GM18498 (cell line): ENCODE results near the gene ZNF521.
"Not testable (repeated sequence)": the region's sequence is repeated elsewhere in the genome, so short reads cannot be mapped to it uniquely, and the experiment has no call there.

ENCODE experiments used
- ATAC-seq: cut with Tn5 transposase; IDR thresholded peaks from one replicate; pipeline ENCODE4 v1.9.1; 2021; ENCODE audit warnings: mild to moderate bottlenecking, moderate library complexity; ENCODE audit not compliant: unreplicated experiment

ZNF521 gene

DNA sequence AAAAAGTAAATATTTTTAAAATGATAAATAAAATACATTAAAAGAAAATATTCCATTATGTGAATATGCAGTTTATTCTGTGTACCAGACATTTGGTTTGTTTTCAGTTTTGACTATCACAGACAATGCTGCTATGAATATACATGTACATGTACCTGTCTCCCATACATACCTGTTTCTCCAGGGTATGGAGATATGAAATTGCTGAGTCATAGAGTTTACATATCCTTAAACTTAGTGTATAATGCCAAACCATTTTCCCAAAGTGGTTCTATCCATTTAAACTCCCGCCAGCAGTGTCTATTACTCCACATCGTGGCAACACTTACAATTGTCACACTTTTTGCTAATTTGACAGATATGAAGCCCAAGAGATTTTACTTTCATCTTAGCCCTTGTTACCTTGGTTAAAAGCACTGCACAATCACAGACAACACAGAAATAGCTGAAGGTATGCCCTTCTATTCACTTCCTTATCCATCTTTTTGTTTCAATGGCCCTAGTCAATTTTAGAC lies 56.3 kb downstream of the ZNF521 start:
- ATAC-seq, result no peak

DNA sequence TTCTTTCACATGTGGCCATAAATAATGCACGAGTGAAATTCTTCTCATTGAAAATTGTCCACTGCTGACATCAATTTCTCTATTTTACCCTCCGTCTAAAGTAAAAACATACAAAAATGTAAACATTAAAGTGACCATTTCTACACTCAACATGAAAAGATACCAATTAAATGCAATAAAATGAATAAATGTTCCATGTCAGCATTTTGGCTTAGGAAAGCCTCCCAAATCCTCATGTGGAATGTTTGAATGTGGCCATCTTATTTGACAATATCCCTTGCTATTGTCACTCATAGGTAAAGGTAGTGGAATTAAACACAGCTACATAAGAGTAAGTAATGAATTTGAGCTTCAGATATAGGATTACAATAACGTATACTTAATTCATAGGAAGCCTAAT lies 60.8 kb downstream of the ZNF521 start:
- no peak for ATAC-seq

DNA sequence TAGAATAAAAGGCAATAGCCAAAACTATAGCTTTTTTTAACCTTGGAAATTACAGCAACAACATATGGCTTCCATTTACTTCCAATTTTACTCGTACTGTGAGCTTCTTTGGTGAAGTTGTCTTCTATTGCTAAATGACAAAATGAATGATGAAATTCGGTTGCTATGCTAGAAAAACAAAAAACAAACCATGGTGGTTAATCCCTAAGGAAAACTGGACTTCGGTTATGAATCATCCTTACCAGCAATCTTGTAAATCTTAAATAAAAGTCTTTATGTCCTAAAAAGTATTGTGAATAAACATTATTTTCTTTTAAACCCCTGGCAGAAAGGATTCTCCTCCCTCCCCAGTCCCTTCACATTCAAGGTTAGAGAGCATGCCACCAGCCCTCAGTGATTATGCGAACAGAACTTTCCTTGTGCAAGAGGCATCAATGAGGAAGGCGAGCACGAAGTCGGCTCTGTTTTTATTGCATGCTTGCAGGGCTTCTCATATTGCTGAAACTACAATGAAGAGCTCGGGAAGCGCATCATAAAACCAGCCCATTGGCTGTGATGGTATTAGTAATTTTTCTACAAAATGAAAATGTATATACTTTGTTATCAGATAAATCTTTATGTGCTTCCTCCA lies 62.9 kb downstream of the ZNF521 start:
- ATAC-seq, result no peak

DNA sequence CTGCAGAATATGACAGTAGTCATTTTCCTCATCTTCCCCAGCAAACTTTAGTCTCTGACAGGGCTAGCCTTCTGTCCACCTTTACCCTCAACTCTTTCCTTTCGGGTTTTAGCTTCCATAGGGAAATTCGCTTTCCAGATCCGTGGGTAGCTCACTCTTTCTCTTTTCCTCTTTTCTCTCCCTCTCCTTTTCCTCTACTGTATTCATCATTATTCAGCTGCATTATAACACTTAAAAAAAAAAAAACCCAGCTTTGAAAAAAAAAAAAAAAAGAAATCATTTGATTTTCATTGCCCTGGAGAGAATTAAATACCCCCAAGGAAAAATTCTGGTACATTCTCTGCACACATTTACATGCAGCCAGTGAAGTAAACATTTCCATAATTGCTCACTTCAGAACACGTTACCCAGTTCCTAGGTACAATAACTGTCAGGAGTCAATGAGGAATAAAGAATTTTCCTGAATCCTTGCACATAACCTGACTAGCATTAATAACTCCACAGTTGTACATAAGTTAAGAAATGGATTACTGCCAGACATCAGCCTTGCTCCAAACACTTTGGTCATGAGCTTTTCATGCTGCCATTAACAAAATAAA lies 63.5 kb downstream of the ZNF521 start:
- no peak for ATAC-seq

DNA sequence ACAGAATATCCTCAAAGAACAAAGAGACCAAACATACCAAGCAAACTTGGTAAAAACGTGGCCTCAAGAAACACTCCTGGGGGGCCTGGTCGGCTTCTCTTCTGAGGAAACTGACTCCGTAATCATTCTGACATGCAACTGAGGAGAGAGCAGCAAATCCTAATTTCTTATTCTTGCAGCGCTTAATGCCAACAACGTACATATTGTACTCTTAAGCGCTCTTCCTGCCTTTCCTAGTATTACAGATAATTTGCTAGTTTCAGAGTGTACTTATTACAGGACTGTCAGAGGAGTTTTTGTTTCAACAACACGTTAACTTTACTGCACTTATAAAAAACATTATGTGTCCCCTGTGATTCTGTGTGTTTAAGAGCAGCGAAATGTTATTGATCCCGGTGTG lies 64.9 kb downstream of the ZNF521 start:
- ATAC-seq, result no peak

DNA sequence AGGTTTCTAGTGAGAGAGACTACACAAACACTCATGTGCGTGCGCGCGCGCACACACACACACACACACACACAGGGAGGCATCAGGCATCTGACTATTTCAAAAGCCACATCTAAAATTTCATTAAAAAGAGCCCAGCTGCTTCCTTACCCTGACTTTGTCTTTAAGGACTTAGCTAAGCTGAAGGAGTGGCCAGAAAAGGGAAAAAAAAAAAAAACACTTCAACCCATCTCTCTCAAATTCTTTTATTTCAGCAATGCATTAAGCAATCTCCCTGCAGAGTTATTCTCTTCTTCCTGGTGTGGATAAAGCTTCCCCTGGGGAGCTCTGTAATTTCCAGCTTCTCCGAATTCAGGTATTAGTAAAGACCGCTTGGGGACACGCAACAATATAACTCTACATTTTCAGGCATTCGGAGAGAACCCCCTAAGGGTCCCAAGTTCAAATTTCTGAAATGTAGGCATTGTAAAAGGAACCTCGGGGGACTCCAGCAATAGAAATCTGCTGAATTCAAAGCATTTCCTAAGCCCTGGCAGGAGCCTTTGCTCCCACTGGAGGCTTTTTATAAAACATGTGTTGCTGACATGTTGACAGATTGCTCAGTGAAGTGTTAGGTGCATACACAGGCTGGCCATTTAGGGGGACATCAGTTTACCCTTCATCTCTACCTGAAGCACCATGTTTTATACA lies 67.0 kb downstream of the ZNF521 start:
- ATAC-seq, result no peak

DNA sequence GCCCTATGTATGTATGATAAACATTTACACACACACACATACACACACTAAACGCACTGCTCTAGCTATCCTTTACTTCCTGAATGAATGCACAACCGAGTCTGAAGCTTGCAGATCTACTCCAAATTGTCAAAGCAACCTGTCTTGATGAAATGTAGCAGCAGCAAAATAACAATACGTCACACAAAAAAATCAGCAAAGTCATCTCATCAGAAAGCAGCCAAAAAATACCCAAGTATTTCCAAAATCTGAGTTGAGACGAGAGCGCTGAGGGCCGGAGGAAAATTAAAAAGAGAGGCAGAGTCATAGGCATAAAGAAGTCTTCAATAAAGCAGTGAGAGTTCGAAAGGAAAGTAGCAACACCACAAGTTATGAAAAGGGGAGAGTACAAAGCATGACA lies 67.7 kb downstream of the ZNF521 start:
- ATAC-seq, result no peak

DNA sequence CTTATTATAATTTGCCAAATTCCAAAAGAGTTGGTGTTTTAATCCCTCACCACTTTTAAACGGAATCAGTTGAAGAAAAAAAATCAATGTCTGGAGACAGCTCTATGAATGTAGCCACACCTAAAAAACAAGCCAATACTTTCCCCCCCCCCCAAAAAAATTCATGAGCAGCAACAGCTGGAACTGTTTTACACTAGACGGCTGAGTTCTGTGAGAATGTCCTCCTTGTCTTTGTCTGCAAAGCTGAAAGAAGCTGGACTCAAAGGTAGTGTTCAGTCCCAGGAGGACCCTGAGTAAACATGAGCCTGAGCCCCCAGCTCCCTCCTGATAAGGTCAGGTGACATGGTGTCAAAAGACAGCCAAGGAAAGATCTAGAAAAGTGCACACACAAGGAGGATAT lies 68.2 kb downstream of the ZNF521 start:
- ATAC-seq, result no peak

DNA sequence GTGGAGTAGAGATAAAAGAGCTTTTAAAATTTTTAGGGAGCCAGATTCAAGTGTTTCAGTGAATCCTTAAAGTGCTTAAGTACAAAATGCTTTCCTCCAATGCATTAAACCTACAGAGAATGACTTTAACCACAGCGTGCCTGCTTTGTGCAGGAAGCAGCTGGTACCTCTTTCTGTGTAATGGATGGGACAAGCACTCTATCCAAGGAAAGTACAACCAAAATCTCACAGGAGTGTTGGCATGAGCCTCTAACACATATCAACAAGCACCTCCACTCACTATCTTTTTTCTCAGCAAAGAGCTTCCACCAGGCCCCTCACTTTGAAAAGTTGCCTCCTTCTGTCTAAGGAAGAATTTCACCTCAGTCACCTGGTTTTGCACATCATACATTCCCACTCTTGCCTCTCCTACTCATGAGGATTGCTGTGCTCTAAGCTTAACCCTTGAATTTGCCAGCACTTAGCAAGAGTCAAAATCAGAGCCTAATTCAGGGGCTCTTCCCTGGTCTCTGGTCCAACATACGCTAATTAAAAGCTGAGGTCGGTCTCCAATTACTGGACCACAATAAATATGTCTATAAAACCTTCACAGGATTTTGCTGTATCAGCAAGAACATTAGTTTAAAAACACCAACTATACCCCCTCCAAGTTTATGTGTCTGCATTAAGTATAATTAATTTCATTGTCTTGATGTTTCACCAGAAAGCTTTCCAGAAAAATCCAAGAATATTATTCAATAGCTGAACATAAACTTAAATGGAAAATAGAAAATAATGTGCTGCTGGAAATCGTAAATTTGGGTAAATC lies 68.9 kb downstream of the ZNF521 start:
- no peak for ATAC-seq

DNA sequence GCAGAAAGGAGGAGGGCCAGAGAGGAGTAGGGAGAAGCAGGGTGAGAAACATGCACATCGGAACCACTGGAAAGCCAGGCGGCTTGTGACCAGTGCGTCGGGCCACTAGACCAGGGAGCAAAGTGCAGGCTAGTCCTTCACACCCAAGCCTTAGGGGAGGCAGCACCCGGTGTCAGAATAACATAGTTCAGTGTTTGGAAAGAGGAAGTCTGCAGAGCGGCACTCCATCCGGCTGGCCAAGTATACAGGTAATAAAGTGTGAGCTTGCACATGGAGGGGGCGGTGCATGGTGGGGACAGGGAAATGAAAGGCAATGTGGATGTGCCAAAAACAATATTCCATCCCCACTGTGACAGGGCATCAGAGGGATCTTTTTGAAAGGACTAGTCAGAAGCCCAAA lies 69.7 kb downstream of the ZNF521 start:
- no peak for ATAC-seq

DNA sequence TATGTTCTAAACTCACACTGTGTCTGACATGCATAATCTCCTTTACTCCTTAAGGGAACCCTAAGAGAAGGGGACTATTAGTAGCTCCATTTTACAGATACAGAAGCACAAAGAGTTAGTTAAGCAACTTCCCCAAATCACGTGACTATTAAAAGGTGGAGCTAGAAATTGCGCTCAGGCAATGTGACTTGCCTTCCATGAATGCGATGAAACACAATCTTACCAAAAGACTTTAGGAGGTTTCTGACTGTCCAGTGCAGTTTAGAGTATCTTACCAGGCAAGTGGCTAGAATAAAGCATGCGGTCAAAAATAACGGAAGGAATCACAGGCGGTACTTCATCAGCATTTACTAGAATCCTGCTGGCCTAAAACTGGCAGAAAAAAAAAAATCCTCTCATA lies 70.4 kb downstream of the ZNF521 start:
- ATAC-seq, result no peak

DNA sequence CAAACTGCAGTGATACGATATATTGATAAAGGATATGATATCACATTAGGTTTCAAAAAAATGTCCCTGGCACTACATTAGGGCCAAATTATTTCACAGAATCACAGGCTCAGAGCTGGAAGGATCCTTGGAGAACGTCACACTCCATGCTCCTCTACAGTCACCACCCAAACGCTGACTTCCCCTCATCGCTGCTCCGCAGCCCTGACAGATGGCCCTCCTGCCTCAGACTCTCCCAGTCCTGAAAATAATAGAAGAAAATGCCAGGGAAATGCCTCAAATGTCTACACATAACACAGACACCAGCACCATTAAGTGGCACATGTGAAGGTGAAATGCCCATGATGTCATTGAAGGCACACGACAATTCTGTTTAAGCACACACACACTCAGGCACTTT lies 72.0 kb downstream of the ZNF521 start:
- ATAC-seq, result no peak

DNA sequence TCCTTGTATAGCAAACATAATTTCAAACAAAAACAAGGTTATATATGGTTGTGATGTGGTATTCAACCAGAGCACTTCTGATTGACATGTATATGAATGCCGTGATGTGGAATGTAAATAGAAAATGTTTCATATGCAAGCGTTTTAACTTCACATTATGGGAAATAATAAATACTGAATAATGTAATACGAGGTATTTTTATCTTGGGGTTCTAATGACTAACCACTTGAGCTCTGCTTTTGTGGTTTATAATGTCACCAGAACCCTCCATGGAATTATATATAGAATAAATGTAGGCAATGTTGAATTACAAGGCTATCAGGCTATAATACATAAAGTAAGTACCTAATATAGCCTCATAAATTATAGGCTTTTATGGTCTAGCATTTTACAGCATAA lies 72.4 kb downstream of the ZNF521 start:
- no peak for ATAC-seq

DNA sequence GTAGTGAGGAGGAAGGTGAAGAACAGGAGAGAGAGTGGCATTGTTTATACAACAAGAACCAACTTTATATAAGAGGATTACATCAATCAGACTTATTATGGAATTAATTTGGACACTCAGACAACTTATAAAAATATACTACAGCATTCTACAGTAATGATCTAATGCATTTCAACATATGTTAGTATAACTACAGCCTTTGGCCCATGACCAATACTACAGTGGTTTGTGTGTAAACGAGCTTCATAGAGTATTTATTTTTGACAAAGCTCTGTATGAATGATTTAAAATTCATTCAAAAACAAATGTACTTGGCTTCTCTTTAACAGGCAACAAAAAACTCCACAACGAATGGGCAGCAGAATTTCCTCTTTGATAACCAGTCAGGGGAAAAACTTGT lies 72.8 kb downstream of the ZNF521 start:
- no peak for ATAC-seq

DNA sequence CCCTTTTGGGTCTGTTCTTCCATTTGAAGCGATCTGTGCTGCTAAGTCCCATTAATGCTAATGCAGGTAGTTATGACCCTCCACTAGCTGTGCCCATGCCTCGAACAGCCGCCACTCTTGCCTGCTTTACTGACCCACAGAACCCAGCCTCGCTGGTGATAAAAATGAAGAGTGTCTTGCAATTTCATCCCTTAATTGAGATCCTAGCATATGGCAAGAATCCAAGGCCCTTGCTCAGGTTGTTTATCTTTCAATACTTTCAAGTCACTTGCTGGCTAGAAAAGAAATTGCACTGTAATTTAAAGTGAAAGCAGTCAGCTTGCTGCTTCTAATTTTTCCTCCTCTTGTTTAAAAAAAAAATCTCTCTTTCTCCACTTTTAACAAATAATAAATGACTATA lies 73.6 kb downstream of the ZNF521 start:
- no peak for ATAC-seq

DNA sequence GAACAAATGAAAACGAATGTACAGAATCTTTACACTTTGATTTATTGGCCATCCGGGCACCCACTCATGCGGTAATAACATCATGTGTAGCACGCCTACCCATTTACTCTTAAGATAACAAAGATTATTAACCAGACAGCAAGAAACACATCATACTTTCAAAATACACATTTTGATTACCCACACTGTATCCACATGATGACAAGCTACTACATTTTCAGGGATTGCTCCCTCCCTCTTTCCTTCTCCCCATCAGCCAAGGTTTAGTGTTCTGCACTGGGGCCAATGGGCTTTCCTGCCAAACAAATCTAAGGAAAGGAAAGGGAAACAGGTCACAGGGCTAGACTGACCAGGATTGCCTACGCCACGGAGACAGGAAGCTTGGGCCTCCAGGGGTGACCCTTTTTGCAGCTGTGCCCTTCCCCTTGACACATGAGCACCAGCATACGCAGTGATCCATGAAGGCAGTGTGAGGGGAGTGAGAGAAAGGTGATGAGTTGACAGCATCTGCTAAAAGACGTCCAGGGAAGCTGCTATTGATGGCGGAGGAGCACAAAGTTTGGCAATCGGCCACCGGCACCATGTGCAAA lies 76.5 kb downstream of the ZNF521 start:
- ATAC-seq, result no peak

DNA sequence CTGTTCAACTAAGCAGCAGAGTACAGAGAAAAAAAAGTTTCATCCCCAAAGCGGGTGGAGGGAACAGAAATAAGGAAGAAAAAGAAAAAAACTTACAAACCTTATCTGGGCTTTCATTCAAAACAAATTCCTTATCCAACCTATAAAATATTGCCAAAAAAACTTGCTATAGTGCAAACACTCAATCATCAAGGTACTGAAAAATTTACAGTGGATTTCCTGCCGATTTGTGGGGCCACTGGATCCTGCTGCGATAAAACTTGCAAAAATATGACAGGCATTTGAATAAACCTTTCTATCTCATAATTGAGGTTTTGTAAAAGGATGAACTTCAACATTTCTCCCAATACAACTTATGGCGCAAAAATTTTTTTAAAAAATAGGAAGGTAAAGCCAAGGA lies 77.0 kb downstream of the ZNF521 start:
- no peak for ATAC-seq

DNA sequence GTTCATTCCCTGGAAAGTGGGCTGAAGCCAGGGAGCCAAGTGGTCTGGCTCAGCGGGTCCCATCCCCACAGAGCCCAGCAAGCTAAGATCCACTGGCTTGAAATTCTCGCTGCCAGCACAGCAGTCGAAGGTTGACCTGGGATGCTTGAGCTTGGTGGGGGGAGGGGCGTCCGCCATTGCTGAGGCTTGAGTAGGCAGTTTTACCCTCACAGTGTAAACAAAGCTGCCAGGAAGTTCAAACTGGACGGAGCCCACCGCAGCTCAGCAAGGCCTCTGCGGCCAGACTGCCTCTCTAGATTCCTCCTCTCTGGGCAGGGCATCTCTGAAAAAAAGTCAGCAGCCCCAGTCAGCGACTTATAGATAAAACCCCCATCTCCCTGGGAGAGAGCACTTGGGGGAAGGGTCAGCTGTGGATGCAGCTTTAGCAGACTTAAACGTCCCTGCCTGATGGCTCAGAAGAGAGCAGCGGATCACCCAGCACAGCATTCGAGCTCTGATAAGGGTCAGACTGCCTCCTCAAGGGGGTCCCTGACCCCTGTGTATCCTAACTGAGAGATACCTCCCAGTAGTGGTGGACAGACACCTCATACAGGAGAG lies 84.9 kb downstream of the ZNF521 start:
- not testable (repeated sequence) for ATAC-seq

DNA sequence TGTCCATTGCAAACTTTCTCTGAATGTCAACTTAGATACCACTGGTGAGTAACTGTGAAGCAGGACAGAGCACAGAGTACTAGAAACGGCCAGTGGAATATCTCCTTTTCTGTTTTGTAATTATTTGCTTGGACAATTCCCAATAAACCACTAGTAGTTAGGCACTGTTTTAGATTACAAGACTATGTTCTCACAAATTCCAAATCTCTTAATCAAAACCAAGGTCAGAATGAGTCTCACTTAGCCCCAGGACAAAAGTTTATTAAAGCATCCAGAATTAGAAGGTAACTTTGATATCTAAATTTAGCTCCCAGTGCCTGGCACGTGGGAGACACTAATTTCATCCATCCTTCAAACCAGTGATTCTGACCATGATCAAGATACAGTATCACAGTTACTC lies 89.0 kb downstream of the ZNF521 start:
- ATAC-seq, result no peak

DNA sequence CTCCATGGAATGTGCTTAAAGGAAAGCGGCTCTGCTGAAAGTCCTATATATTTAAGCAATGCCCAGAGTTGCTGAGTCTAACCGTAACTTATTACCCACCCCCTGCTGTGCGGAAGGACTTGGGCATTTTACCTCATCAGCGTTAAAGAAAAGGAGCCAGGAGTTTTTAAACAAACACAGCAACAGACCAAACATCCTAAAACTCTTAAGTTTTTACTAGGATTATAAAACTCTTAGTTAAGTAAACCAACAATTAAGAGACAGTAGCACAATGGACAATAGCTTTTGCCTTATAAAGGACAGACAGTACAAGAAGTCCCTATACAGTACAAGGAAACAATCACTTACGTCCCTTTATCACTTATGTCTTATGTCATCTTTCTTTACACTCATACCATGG lies 90.2 kb downstream of the ZNF521 start:
- ATAC-seq, result no peak

DNA sequence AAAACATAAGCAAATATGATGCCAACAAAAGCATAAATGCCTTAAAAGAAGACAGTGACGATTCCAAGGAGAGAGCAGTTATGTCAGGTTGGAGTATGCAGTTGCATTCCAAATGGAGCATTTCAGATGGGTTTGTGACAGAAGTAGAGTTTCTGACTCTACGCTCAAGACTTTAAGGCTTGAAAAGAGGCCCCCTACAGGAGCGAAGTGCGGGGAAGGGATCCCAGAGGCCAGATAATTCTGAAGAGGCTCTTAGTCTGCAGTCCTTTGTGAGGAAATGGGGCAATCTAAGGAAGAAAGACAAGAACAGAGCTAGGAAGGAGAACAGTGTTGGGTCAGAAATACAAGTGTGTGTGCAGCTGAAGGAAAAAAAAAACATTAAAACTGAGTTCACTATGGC lies 95.5 kb downstream of the ZNF521 start:
- no peak for ATAC-seq
